Calu3 (cell line): ENCODE results near the gene SPI1. TPM values are rescaled to one million over a fixed set of nuclear protein-coding genes. Genes with fewer than 3 reads are reported as not detected.

Source experiments
- BruUV-seq: library from RNA; stranded (reverse); fragments of 400-500 nt; replicated peaks from 2 replicates; lab custom pipeline; 2021; lab: Mats Ljungman, UMichigan
- CTCF ChIA-PET: fragments of 300-600 bp; sonication (Branson Sonifier 250); formaldehyde crosslinking; loops from one replicate; lab custom pipeline; 2022; ENCODE audit warnings: antibody characterized with exemption; lab: Charles Lee
- DNase-seq: peaks from one replicate; pipeline ENCODE4 v3.0.0; 2022
- H3K27ac Mint-ChIP-seq: one replicate; pipeline ENCODE4 v1.8.0; 2022; ENCODE audit warnings: mixed read lengths; ENCODE audit not compliant: unreplicated experiment
- H3K27me3 Mint-ChIP-seq: one replicate; pipeline ENCODE4 v1.8.0; 2022; ENCODE audit warnings: mixed read lengths; ENCODE audit not compliant: unreplicated experiment
- H3K36me3 Mint-ChIP-seq: one replicate; pipeline ENCODE4 v1.8.0; 2022; ENCODE audit warnings: mild to moderate bottlenecking, moderate library complexity, mixed read lengths; ENCODE audit not compliant: insufficient read depth, unreplicated experiment
- H3K4me1 Mint-ChIP-seq: one replicate; pipeline ENCODE4 v1.8.0; 2022; ENCODE audit warnings: mild to moderate bottlenecking, low read depth, mixed read lengths; ENCODE audit not compliant: unreplicated experiment
- H3K4me3 Mint-ChIP-seq: one replicate; pipeline ENCODE4 v1.8.0; 2022; ENCODE audit warnings: mild to moderate bottlenecking, low read depth, moderate library complexity, mixed read lengths; ENCODE audit not compliant: unreplicated experiment
- H3K9me3 Mint-ChIP-seq: one replicate; pipeline ENCODE4 v1.8.0; 2022; ENCODE audit warnings: low read depth, mixed read lengths; ENCODE audit not compliant: unreplicated experiment
- intact Hi-C: fragments of 100-400 bp; cut with micrococcal nuclease; formaldehyde crosslinking; loops from one replicate; pipeline ENCODE4 v1.10.0; 2022; ENCODE audit not compliant: unreplicated experiment
- total RNA-seq: library from RNA; stranded (reverse); gene quantifications from 2 replicates; pipeline ENCODE4 v1.2.3, GENCODE V29; 2022
- TF ChIP-seq, protein P1 (sequence below): fragments of 200-600 bp; IDR thresholded peaks from one replicate; pipeline ENCODE4 v1.8.0; 2022; ENCODE audit warnings: antibody characterized with exemption; ENCODE audit not compliant: unreplicated experiment

SPI1 gene
- total RNA-seq, 1 experiment from 2014 or later, result not detected

DNA sequence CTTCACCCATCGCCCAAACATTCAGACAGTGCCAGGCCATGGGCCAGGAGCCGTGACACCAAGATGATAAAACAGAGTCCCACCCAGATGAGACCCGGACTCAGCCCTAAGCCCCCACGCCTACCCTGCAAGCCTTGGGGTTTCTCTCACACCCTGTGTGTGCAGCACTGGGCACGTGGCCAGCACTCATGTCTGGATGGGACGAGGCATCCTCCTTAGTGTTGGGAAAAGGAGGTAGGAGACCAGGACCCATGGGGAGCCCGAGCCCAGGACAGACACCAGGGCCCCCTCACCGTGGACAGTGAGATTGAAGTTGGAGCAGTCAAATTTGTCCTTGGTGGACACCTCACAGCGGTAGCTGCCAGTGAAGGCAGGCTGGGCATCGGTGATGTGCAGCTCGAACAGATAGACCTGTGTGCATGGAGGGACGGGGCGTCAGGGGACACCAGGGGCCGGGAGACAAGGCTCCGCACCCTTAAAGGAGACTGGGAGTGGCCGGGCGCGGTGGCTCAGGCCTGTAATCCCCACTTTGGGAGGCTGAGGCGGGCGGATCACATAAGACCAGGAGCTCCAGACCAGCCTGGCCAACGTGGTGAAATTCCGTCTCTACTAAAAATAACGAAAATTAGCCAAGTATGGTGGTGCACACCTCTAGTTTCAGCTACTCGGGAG lies 30.1 kb downstream of the SPI1 start:
- Mint-ChIP-seq H3K27ac (no peak overlapping the region), H3K4me3 (no peak overlapping the region), H3K9me3 (no peaks in the 10 kb centered on the region), H3K27me3 (peaks cover 55% of the 10 kb centered on the region), H3K4me1 (no peaks in the 10 kb centered on the region), H3K36me3 (peaks cover 4% of the 10 kb centered on the region)
- no peak for DNase-seq
- CTCF ChIA-PET, result no interaction called here
- TF ChIP-seq, protein P1, sequence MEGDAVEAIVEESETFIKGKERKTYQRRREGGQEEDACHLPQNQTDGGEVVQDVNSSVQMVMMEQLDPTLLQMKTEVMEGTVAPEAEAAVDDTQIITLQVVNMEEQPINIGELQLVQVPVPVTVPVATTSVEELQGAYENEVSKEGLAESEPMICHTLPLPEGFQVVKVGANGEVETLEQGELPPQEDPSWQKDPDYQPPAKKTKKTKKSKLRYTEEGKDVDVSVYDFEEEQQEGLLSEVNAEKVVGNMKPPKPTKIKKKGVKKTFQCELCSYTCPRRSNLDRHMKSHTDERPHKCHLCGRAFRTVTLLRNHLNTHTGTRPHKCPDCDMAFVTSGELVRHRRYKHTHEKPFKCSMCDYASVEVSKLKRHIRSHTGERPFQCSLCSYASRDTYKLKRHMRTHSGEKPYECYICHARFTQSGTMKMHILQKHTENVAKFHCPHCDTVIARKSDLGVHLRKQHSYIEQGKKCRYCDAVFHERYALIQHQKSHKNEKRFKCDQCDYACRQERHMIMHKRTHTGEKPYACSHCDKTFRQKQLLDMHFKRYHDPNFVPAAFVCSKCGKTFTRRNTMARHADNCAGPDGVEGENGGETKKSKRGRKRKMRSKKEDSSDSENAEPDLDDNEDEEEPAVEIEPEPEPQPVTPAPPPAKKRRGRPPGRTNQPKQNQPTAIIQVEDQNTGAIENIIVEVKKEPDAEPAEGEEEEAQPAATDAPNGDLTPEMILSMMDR, result no peak
- no TSS peak for BruUV-seq
- intact Hi-C loops, result loop anchor here (5.0 kb wide), 1 partner anchor 76 kb away; the partner anchor contains the start of gene MADD

DNA sequence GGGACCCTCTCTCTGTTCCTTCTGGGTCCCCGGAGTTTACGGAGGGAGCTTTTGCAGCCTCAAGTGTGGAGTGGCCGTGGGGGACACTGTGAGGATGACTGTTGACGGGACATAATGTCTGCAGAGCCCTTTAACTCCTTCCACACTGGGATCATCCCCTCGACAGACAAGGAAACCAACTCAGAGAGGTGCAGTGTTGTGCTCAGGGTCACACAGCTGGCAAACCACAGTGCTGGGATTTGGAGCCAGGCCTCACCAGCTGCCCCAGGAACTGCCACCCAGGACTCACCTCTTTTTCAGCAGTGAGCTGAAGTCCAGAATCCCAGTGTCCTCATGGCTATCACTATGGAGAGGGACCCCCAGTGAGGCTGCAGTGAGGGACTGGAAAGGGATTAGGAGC lies 31.2 kb downstream of the SPI1 start:
- DNase-seq, result no peak
- Mint-ChIP-seq H3K27me3 (peaks cover 66% of the 10 kb centered on the region), H3K27ac (no peak overlapping the region), H3K4me1 (no peaks in the 10 kb centered on the region), H3K36me3 (peaks cover 4% of the 10 kb centered on the region), H3K9me3 (no peaks in the 10 kb centered on the region), H3K4me3 (no peak overlapping the region)
- TF ChIP-seq, protein P1, result no peak
- no TSS peak for BruUV-seq
- CTCF ChIA-PET, result no interaction called here
- intact Hi-C loops, result loop anchor here (5.0 kb wide), 1 partner anchor 75 kb away; the partner anchor contains the start of gene MADD

GRCh38 chr11:47345890-47346563 lies 32.3 kb downstream of the SPI1 start:
- DNase-seq, result no peak
- TF ChIP-seq, protein P1, result no peak
- Mint-ChIP-seq H3K4me1 (no peaks in the 10 kb centered on the region), H3K36me3 (peaks cover 4% of the 10 kb centered on the region), H3K27ac (no peak overlapping the region), H3K9me3 (no peaks in the 10 kb centered on the region), H3K4me3 (no peak overlapping the region), H3K27me3 (peaks cover 77% of the 10 kb centered on the region)
- CTCF ChIA-PET, result no interaction called here
- intact Hi-C loops, result loop anchor here (5.0 kb wide), 1 partner anchor 74 kb away; the partner anchor contains the start of gene MADD
- no TSS peak for BruUV-seq

DNA sequence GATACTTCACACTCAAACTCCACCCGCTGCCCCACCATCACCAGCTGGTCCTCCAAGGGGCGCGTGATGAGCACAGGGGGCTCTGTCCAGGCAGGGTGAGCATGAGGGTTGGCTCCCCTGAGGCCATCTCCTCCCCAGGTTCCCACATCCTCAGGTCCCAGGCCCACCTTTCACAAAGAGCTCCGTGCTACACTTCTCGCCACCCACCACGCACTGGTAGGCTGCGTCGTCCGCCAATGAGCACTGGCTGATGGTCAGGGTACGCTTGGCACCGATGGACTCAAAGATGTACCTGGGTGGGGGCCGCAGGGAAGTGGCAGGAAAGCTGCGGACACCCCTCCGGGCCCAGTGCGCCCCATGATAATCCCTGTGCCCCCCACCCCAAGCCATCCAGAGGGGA lies 35.5 kb downstream of the SPI1 start:
- TF ChIP-seq, protein P1, result no peak
- peaks cover 81% of the 10 kb centered on the region for H3K27me3 Mint-ChIP-seq
- no peaks in the 10 kb centered on the region for H3K9me3 Mint-ChIP-seq
- BruUV-seq, result no TSS peak
- H3K36me3 Mint-ChIP-seq, result peaks cover 4% of the 10 kb centered on the region
- CTCF ChIA-PET, result no interaction called here
- H3K27ac Mint-ChIP-seq, result no peak overlapping the region
- intact Hi-C loops, result no loop called here
- DNase-seq, result no peak
- no peaks in the 10 kb centered on the region for H3K4me1 Mint-ChIP-seq
- no peak overlapping the region for H3K4me3 Mint-ChIP-seq
